Rectal smooth muscle tissue (tissue), 1 donor: ENCODE measurements around the gene WRAP73.

Source experiments
- H3K27ac ChIP-seq: one replicate; pipeline ENCODE4 v1.7.0; 2013; ENCODE audit warnings: low read depth, low read length, inconsistent platforms
- H3K27me3 ChIP-seq: one replicate; pipeline ENCODE4 v1.7.0; 2013; ENCODE audit warnings: low read length; ENCODE audit not compliant: control insufficient read depth, insufficient read depth
- H3K36me3 ChIP-seq: one replicate; pipeline ENCODE4 v1.7.0; 2013; ENCODE audit warnings: low read length; ENCODE audit not compliant: control insufficient read depth, insufficient read depth
- H3K4me1 ChIP-seq: one replicate; pipeline ENCODE4 v1.7.0; 2013; ENCODE audit warnings: low read length; ENCODE audit not compliant: control insufficient read depth, insufficient read depth
- H3K4me3 ChIP-seq: one replicate; pipeline ENCODE4 v1.7.0; 2013; ENCODE audit warnings: low read length
- H3K9ac ChIP-seq: one replicate; pipeline ENCODE4 v1.7.0; 2013; ENCODE audit warnings: low read length

WRAP73 gene

DNA sequence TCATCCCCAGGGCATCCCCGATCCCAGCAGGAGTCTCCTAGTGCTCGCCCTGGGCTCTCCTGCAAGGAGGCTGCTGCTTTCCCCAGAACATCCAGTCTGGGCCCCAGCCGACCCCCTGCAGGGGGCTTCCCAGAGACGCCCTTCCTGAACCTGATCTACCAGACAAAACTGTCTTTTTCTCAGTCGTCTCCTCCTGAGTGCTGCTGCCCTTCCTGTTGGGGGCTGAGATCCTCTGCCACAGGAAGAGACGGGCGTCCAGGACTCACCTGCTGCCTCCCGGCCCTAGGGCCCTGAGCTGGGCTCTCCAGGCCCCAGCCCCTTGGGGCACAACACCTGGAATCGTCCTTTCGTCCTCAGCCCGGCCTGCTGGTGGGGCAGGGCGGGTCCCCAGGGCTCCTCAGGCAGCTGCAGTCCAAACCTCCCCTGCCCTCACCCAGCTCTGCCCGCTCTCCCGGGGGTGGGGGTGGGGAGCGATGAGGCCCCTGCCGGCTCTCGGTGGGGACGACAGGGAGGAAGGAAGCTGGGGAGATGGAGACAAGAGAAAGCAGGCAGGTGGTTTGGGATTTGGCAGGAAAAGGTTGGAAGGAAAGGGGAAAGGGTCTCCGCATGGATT is 39.3 kb upstream of the WRAP73 start:
- no peaks in the 10 kb centered on the region for H3K36me3 ChIP-seq
- peaks cover 2% of the 10 kb centered on the region for H3K27me3 ChIP-seq
- no peak overlapping the region for H3K27ac ChIP-seq
- H3K4me1 ChIP-seq: no peaks in the 10 kb centered on the region
- no peak overlapping the region for H3K4me3 ChIP-seq
- H3K9ac ChIP-seq: no peak overlapping the region

DNA sequence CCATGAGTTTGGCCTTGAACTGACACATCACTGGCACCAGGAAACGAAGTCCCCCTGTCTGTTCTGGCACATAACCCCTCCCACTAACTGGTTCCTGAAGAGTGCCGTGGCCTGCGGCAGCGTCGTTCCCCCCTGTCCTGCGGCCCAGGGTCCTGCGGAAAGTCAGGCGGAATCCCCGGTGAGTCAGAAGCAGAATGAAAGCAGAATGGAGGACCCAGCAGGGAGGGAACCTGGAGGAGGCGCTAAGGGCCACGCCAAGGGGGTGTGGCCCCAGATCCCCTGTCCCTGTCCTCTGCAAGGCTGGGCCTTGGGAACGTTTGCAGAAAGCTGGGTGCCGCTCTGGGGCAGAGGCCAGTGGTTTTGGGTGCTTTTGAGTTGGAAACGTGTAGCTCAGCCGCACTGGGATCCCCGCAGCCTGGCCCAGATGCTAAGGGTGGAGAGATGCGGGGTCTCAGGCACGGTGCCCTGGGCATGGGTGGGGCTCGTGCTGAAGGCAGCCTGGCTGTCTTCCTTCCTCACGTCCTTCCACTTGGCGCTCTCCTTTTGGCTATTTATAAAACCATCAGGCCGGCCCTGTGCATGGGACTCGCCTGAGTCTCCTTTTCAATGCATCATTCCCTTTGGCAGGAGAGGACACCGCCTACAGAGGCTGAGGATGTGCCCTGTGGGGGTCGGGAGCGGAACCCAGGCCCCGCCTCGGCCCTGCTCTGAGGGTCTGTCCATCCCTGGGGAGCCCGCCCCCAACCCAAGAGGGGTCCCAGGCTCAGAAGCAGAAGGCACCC is 38.6 kb upstream of the WRAP73 start:
- H3K27ac ChIP-seq: no peak overlapping the region
- H3K4me3 ChIP-seq: no peak overlapping the region
- H3K36me3 ChIP-seq: no peaks in the 10 kb centered on the region
- H3K9ac ChIP-seq: no peak overlapping the region
- peaks cover 2% of the 10 kb centered on the region for H3K27me3 ChIP-seq
- H3K4me1 ChIP-seq: no peaks in the 10 kb centered on the region

DNA sequence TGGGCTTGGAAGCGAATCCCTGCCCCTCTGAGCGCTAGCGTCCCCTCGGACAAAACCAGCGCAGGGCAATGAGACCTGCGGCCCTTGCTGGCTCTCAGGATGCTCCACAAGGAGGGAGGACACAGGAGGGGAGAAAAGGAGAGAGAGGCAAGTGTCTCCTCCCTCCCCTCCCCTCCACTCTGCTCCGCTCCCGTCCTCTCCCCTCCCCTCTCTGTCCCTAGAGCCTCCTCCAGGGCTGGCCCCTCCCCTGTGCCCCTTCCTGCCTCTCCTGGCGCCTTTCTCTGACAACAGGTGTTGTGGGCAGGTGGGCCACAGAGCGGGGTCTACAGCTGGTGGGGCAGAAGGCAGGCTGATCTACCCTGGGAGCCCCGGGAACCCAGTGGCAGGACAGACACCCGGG is 37.6 kb upstream of the WRAP73 start:
- peaks cover 2% of the 10 kb centered on the region for H3K27me3 ChIP-seq
- H3K27ac ChIP-seq: no peak overlapping the region
- H3K4me1 ChIP-seq: no peaks in the 10 kb centered on the region
- H3K4me3 ChIP-seq: no peak overlapping the region
- H3K36me3 ChIP-seq: no peaks in the 10 kb centered on the region
- no peak overlapping the region for H3K9ac ChIP-seq

DNA sequence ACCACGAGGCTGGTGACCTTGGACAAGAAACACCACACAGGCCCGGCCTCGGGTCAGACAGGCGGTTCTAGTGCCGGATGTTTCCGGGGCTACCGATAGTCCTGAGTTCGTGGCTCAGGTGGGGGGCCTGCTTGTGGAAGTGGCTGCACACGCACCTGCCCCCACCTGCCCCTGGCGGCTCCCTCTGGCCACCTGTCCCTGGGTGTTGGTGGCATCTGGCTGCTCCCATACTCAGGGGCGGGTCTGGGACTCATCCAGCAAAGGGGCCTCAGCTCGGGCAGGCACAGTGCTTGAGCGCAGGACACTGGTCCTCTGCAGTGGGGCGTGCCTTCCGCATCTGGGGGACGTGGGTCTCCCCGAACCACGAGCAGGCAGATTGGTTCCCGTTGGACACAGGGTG is 36.0 kb upstream of the WRAP73 start:
- Histone ChIP-seq H3K9ac (no peak overlapping the region), H3K4me1 (no peaks in the 10 kb centered on the region), H3K36me3 (no peaks in the 10 kb centered on the region), H3K27ac (no peak overlapping the region), H3K4me3 (no peak overlapping the region), H3K27me3 (peaks cover 1% of the 10 kb centered on the region)

DNA sequence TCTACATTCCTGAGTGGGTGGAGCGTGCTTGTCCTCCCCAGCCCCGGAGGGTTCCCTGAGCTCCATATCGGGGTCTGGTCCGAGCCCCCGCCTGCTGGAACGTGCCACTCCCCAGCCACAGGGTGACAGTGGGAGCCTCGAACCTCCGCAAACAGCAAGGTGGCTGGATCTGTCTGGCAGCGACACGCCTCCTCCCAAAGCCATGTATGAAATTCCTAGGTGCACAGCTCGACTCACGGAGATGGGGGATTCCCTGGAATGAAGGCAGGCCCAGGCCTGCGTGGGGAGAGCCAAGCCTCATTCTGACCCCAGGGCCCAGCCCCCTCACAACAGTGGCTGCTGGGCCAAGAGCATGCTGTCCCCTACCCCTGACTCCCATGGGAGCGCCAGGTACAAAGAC is 35.3 kb upstream of the WRAP73 start:
- no peak overlapping the region for H3K27ac ChIP-seq
- no peaks in the 10 kb centered on the region for H3K4me1 ChIP-seq
- H3K4me3 ChIP-seq: no peak overlapping the region
- no peak overlapping the region for H3K9ac ChIP-seq
- no peaks in the 10 kb centered on the region for H3K27me3 ChIP-seq
- no peaks in the 10 kb centered on the region for H3K36me3 ChIP-seq

DNA sequence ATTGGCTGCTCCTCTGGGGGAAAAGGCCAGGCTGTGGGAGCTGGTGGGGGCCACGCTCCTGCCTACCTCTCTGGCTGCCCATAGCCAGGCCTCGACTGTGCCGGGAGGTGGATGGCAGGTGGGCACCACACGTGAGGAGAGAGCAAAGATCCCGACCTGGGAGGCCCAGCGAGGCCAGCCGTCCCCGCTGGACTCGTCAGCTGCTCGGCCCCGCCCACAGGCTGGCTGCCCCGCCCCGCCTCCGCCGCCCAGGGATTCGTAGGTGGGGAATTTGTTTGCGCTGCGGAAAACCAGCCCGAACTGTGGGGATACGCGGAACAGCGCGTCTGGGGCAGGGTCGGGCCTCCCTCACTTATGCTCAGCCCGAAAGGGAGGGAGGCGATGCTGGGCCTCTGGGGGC is 34.1 kb upstream of the WRAP73 start:
- Histone ChIP-seq H3K27ac (no peak overlapping the region), H3K9ac (no peak overlapping the region), H3K36me3 (no peaks in the 10 kb centered on the region), H3K4me1 (no peaks in the 10 kb centered on the region), H3K27me3 (no peaks in the 10 kb centered on the region), H3K4me3 (no peak overlapping the region)

DNA sequence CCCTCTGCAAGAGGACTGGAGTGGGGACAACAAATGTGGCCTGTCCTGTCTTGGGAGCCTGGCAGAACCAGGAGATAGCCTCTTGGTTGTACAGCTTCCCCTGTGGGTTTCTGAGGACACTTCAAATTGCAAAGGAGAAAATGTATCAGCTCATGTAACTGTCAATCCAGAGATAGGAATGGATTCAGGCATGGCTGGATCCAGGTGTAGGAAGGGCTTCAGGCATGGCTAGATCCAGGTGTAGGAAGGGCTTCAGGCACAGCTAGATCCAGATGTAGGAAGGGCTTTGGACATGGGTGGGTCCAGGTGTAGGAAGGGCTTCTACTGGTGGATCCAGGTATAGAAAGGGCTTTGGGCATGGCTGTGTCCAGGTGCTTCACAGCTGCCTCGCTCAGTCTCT is 33.3 kb upstream of the WRAP73 start:
- no peak overlapping the region for H3K9ac ChIP-seq
- H3K27me3 ChIP-seq: no peaks in the 10 kb centered on the region
- no peaks in the 10 kb centered on the region for H3K36me3 ChIP-seq
- no peak overlapping the region for H3K4me3 ChIP-seq
- no peaks in the 10 kb centered on the region for H3K4me1 ChIP-seq
- no peak overlapping the region for H3K27ac ChIP-seq

DNA sequence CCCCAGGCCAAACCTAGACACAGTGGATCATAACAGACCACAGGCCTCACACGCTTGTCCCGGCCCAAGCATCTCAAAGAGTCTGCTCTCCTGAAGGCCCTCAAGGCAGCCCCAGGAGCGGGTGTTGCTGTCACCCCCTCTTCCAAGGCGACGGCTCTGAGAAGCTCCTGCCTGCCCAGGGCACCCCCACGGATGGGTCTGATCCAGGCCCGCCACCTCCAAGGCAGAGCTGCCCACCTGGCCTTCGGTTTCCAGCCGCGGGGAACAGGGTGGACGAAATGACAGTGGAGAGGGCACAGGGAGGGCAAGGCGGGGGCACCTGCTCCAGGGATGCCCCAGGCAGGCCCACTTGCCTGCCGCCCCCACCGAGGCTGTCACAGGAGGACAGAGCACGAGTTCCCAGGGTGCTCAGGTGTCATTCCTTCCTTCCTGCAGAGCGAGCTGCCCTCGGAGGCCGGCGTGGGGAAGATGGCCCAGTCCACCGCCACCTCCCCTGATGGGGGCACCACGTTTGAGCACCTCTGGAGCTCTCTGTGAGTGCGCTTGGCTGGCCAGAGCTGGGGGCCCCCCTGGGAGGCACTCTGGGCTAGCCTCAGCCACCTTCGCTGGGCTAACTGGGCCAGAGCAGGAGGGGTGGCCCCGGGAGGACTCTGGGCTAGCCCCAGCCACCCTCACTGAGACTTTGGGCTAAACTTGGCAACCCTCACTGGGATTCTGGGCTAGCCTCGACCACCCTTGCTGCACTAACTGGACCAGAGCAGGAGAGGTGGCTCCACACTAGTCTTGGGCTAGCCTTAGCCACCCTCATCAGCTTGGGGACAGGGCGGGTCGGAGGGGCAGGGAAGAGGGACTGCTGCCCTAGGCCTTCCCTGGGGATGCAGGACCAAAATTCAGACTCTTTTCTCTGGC is 32.2 kb upstream of the WRAP73 start:
- Histone ChIP-seq H3K9ac (no peak overlapping the region), H3K27ac (no peak overlapping the region), H3K4me3 (no peak overlapping the region), H3K27me3 (no peaks in the 10 kb centered on the region), H3K4me1 (no peaks in the 10 kb centered on the region), H3K36me3 (no peaks in the 10 kb centered on the region)

DNA sequence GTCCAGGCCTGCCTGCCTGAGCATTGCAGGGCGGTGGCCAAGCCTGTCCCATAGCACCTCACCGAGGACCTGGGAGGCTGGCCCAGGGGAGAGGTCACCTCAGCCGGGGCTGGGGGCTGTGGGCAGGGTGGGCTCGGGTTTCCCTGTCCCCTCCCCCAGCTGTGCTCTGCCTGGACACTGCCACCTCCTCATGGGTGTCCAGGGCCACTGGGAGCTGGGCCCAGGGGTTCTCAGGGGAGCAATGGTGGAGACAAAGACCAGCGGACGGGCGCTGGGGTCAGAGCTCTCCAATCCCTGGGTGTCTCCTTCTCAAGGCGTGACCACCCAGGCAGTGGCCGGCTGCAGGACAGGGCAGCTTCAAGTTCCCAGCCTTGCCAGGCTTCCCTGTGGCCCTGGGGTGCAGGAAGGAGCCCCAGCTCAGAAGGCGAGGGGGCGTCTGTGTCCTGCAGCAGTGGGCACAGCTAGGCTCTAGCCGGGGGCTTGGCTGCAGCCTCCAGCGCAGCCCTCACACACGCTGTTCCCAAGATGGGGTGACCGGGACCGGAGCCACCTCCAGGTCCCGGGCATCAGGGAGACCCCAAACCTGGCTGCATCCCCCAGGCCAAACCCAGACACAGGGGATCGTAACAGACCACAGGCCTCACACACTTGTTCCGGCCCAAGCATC is 31.5 kb upstream of the WRAP73 start:
- no peaks in the 10 kb centered on the region for H3K27me3 ChIP-seq
- no peak overlapping the region for H3K27ac ChIP-seq

DNA sequence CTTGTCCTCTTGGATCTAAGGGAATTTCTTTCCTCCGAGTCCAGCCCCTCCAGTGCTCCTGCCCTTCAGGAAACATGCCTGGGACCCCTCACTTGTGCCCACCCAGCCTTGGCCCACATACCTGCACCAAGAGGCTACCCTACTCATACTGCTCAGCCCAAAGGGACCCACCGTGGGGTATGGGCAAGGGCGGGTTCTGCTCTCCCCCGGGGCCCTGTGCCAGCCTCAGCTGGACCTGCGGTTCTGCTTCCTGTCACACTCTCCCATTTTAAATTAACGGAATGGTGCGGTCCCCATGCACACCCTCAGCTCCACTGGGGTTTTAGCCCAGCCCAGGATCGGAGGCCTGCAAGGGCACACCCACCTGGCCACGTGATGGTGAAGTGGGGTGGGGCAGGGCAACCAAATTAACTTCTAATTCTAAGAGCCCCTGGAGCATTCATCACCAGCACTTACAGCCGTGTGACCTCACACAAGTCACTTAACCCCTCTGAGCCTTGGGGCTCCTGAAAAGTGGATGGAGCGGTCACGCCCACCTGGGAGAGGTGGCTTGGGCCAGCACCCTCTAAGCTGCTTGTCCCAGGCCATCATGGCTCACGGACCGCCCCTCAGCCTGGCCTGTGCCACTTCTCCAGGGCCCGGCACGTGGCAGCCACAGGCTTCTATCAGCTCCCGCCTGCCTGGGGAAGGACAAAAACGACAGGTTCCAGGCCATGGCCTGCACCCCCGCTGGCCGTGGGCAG is 30.8 kb upstream of the WRAP73 start:
- Histone ChIP-seq H3K36me3 (no peaks in the 10 kb centered on the region), H3K27ac (no peak overlapping the region), H3K9ac (no peak overlapping the region), H3K27me3 (no peaks in the 10 kb centered on the region), H3K4me3 (no peak overlapping the region), H3K4me1 (no peaks in the 10 kb centered on the region)

More for the DNA sequence above, 31.5 kb upstream of the WRAP73 start:
- no peaks in the 10 kb centered on the region for H3K36me3 ChIP-seq
- no peak overlapping the region for H3K4me3 ChIP-seq
- H3K4me1 ChIP-seq: no peaks in the 10 kb centered on the region
- H3K9ac ChIP-seq: no peak overlapping the region

DNA sequence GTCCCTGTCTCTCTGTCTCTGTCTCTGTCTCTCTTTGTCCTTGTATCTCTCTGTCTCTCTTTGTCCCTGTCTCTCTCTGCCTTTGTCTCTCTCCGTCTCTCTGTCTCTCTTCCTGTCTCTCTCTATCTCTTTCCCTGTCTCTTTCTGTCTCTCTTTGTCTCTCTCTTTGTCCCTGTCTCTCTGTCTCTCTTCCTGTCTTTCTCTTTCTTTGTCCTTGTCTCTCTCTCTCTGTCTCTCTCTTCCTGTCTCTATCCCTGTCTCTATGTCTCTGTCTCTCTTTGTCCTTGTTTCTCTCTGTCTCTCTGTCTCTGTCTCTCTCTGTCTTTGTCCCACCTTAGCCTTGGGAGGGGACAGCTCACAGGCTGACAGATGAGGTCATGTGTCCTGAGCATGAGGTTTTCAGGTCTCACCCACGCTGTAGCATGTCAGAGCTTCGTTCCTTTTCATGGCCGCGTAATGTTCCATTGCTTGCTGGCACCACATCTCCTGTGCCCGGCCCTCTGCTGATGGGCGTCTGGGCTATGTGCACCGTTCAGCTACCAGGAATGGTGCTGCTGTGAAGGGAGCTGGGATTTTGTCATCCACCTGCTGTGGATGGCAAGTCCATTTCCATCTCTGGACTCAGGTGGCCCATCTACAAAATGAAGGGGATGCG is 30.0 kb upstream of the WRAP73 start:
- Histone ChIP-seq H3K27ac (no peak overlapping the region), H3K36me3 (no peaks in the 10 kb centered on the region), H3K9ac (no peak overlapping the region), H3K4me3 (no peak overlapping the region), H3K27me3 (no peaks in the 10 kb centered on the region), H3K4me1 (no peaks in the 10 kb centered on the region)
